SHP77 (cell line): ENCODE measurements around the gene RWDD3.

ENCODE experiments used
- DNase-seq, 2 experiments: peaks; one replicate each; lab custom pipeline; 2025; lab: John Stamatoyannopoulos, UW

Gene RWDD3

DNA sequence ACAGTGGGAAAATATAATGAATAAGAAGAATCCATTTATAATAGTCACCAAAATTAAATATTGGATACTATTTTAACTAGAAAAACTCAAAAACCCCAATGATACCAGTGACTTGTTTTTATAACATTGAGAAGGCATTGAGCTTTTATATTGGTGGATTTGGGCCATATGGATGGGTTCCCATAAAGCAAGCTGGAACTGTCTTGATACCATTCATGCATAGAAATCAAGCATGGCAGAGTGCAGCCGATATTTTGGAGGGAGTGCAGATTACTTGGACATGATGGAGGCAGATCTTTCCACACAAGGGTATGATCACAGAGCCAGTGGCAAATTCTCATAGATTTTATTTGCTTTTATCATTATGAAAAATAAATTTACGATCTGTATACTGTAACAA is 3.8 kb upstream of the RWDD3 start:
- DNase-seq = no peak

- DNase-seq = no peak
Observed at GRCh38 chr1:95230768-95231191, 3.2 kb upstream of the RWDD3 start.

DNA sequence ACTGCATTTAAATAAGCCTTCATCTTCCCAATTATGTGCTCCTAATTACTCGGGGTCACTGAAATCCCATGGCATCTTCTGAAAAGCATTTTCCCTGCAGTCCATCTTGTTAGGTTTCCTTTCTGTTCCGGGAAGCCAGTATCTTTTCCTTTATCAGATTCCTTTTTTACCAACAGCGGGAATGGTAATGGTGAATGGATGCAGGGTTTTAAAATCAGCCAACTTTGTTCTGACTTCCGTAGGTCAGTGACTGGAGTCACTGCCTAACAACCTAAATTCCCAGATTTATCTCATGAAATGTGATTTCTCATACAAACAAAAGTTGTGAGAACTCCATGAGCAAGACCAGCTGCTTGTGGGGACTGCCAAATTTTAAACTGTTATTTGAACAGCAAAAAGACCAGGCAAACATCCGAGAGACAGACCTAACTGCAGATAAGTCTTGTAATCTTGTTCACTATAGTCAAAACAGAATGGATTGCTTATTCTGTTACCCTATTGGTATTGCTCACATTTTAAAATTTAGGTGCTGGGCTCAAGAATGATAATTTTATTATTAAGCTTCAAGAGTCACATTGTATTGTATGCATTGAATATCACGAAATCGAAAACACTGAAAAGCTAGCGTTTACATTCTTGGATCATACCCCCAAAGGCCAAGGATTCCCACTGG is 1.2 kb upstream of the RWDD3 start:
- DNase-seq = no peak

- no peak for DNase-seq
Observed at GRCh38 chr1:95233319-95233736, 682 bp upstream of the RWDD3 start.

DNA sequence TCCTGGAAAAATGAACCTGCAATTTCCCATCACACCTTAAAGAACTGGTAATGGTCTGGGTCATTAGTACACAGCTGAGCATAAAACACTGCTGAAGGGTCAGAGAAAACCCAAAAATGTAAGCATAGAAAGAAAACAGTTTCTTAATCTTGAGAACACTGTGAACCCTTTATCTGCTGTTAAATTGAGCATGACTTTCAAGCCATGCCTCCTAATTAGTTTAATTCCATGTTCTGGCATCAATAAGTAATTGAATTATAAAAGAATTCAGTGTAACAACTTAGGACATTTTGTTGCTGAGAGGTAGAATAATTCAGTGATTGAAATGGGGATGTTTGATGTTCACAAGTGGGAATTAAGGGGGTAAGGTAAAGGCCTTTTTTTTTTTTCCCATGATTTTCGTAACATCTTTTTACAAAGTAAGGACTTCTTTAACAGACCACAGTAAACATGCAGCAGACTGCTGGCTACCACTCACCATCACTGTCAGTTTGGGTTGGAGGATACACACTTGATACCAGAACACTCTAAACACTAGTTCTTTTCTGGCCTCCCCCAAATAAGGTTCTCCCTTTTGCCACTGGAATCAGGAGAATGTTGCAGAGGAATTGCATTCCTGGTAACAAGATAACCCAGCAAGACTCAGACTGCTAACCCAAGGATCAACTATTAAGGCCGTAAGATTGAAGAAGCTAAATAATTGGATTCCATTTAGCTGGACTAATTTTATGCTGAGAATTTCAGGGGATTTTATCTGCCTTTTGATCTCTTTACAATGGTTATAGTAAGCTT is 3.0 kb downstream of the RWDD3 start:
- no peak for DNase-seq

GRCh38 chr1:95237981-95238703 is 4.1 kb downstream of the RWDD3 start:
- DNase-seq = no peak

GRCh38 chr1:95245029-95245428 is 11.0 kb downstream of the RWDD3 start:
- DNase-seq = no peak

- no peak for DNase-seq
Observed at GRCh38 chr1:95246511-95246910, 12.5 kb downstream of the RWDD3 start.

- DNase-seq = no peak
Observed at GRCh38 chr1:95247607-95248006, 13.6 kb downstream of the RWDD3 start.

GRCh38 chr1:95249916-95250315 is 15.9 kb downstream of the RWDD3 start:
- DNase-seq = no peak

DNA sequence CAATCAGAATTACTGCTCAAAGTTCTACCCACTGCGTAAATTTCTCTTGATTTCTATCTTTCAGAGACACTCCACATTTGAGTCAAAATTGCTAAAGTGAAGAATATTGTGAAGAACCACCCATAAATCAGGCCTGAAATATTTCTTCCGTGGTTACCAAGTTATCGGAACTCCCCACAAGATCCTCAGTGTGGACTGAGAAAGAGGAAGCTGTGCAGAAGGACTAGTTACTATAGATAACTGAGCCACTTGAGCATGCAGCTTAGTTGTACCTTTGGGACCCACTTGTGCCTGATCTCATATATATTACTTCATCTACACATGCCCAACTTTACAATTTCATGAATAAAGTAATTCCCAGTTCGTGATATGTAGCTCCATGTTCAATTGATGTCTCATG is 18.4 kb downstream of the RWDD3 start:
- DNase-seq = no peak

GRCh38 chr1:95254959-95255358 is 20.9 kb downstream of the RWDD3 start:
- DNase-seq = no peak

DNA sequence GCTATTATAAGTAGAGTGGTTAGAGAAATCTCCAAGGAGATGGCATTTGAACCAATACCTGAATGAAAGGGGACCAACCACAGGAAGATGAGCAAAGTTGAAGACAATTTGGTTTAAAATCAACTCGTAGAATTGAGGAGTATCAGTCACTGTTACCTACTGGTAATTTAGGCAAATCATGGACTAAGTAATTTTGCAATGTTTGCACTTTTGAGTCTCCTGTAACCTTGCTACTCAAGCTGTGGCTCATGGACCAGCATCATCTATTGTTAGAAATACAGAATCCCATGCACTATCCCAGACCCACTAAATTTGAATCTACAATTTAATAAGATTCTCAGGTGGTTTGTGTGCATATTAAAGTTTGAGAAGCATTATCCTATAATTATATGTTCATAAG is 21.8 kb downstream of the RWDD3 start:
- no peak for DNase-seq

DNA sequence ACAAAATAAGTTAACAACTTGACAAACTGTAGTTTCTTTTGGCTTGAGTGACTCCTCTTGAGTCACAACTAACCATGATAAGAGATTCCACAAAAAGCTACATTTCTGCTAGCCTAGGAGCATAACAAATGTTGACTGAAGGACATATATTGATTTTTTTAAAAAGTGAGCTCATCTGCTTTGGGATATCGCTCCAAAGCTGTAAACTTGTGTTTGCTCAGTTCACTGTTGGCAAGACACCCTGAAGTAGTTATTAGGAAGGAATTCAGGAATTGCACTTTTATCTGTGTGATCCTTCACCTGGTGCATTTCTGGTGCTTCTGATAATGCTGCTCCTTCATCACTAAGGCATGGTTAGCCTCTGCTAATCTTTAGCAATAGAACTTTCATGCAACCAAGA is 23.7 kb downstream of the RWDD3 start:
- DNase-seq = no peak

DNA sequence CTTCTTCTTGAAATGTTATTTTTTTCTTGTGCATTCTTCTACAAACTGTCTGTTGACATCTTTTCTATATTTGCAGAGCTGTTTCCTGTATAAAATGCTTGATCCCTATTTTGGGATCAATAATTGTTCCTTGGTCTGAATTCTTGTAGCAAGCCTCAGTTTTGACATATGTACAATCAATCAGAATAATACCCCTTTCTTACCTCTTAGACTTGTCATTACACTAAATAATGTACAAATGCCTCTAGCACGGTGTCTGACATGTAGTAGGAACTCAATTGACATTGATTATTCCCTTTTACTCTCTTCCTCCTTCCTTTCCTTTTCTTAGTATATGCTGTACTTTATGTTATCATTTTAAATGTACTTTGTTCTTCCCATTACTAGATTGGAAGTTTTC is 25.2 kb downstream of the RWDD3 start:
- no peak for DNase-seq

GRCh38 chr1:95262913-95263312 is 28.9 kb downstream of the RWDD3 start:
- DNase-seq = no peak

- DNase-seq = no peak
Observed at GRCh38 chr1:95263450-95263849, 29.4 kb downstream of the RWDD3 start.

DNA sequence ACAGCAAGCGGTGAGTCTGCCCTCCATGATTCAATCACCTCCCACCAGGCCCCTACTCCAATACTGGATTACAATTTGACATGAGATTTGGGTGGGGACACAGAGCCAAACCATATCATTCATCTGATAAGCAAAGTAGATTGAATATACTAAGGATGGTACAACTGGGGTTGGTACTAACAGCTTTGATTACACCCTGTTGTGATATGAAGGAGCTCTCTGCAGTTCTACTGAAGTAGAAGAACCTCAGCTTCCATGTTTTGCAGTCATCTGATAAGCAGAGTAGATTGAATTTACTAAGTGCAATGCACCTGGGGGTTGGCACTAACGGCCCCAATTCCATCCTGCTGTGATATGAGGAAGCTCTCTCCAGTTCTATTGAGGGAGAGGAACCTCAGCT is 31.1 kb downstream of the RWDD3 start:
- DNase-seq = no peak

GRCh38 chr1:95276429-95276828 is 42.4 kb downstream of the RWDD3 start:
- DNase-seq = no peak

GRCh38 chr1:95278173-95279006 is 44.4 kb downstream of the RWDD3 start:
- no peak for DNase-seq

DNA sequence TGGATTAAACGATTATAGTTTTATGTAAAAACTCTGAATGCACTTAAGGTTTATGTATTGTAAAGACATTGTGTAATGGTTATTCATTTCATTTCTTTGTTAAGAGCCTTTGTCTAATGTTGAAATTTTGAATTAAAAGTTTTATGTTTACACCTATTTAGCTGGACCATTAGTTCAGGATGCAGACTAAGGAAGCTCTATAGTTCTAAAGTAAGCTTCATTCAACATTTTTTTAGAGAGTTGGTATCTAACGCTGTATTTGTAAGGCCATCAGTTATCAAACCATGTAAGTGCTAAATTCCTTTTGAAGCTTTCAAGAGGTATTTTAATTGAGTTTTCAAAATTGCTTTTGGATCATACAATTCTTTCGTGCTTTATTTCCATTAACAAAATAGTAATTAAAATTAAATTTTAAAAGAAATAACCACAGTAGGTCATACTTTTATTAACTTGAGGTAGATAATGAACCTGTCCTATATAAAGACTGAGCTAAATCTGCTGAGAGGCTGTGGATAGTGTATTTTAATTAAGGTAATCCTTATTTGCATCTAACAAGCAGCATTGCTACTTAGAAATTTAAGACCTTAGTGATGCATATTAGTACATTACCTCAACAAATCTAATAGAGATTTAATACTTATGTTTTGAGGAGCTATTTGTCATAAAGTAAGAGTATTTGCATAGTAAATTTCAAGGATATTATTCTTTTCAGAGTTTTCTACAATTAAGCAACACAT is 47.9 kb downstream of the RWDD3 start:
- no peak for DNase-seq
